Vagina (tissue), 2 donors: ENCODE results near the gene TRIM31. TPM values are rescaled to one million over a fixed set of nuclear protein-coding genes. Genes with fewer than 3 reads are reported as not detected.
A peak's percentile ranks its signal among the peaks of the same experiment; 100 is the strongest.

ENCODE experiments used
- DNase-seq, 2 donors: peaks; one replicate each; pipeline ENCODE4 v3.0.0-alpha.2; 2017; ENCODE audit errors: extremely low spot score in 2 of 2
- H3K27ac ChIP-seq: fragments of 200-600 bp; sonication (generic); one replicate; pipeline ENCODE4 v1.5.1; 2019
- H3K27me3 ChIP-seq: fragments of 200-600 bp; sonication (generic); one replicate; pipeline ENCODE4 v1.5.1; 2019
- H3K36me3 ChIP-seq, 2 donors: fragments of 200-600 bp; sonication (generic); one replicate each; pipeline ENCODE4 v1.5.1; 2017 to 2019
- H3K4me1 ChIP-seq: fragments of 200-600 bp; sonication (generic); one replicate; pipeline ENCODE4 v1.5.1; 2019
- H3K4me3 ChIP-seq, 2 donors: fragments of 200-600 bp; sonication (generic); 1 replicate in 1 of 2; 2 replicates in 1 of 2; pipeline ENCODE4 v1.5.1; 2016 to 2019
- H3K9me3 ChIP-seq: fragments of 200-600 bp; sonication (generic); one replicate; pipeline ENCODE4 v1.5.1; 2019
- CTCF ChIP-seq, 3 experiments: fragments of 450-650 bp in 2 of 3; fragments of 200-600 bp in 1 of 3; sonication (generic) in 1 of 3; IDR thresholded peaks; one replicate each; pipeline ENCODE4 v1.5.1; 2017 to 2019; ENCODE audit warnings: antibody characterized with exemption in 3 of 3, mild to moderate bottlenecking in 2 of 3, moderate library complexity in 2 of 3
- POLR2A ChIP-seq, 2 donors: fragments of 450-650 bp; IDR thresholded peaks; one replicate each; pipeline ENCODE4 v1.6.1; 2017; ENCODE audit warnings: antibody characterized with exemption in 2 of 2, mild to moderate bottlenecking in 2 of 2, moderate library complexity in 2 of 2
- POLR2AphosphoS5 ChIP-seq, 2 donors: sonication (generic); formaldehyde crosslinking; IDR thresholded peaks; one replicate each; pipeline ENCODE4 v1.9.0; 2017; ENCODE audit warnings: antibody characterized with exemption in 2 of 2, mild to moderate bottlenecking in 2 of 2, low read depth in 1 of 2; ENCODE audit not compliant: insufficient read depth in 1 of 2
- intact Hi-C: fragments of 100-400 bp; cut with DNase I; formaldehyde crosslinking; loops from one replicate; pipeline ENCODE4 v1.15.1; 2023
- total RNA-seq: library from RNA; depleted of rRNA; stranded (reverse); fragments of >200 nt; gene quantifications from one replicate; pipeline ENCODE4 v1.2.3, GENCODE V29; 2016

The TRIM31 gene
- total RNA-seq, 1 donor from 2014 or later, result not detected

DNA sequence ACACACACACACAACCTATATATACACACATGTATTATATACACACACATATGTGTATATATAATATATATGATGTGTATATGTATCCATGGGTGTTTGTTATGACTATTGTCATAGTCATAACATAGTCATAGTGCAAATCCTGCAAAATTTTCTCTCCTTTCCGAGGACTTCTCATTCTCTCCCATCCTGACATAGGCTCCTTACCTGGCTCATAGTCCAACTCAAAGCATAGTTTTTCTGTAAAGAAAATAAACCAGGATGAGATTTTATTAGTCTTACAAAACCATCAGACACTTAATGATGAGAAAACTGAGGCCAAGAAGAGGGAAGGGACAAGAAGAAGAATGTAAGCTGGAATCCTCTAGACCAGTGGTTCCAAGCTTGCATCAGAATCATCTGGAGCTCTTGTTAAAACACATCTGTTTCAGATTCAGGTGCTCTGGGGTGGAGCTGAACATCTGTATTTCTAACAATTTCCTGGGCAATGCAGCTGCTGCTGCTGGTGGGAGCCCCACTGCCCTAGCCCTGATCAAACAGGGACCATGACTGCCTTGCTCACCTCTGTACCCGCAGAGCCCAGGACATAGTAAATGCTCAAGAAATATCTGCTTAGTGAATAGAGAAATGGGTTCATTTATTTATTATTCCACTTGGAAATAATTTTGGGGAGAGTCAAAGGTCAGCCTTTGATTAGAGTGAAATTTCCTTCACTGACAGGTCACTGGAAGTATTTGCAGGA, 42.8 kb upstream of the TRIM31 start:
- Histone ChIP-seq H3K36me3 (no peaks in the 10 kb centered on the region), H3K4me3 (no peak overlapping the region), H3K27me3 (no peaks in the 10 kb centered on the region), H3K27ac (no peak overlapping the region), H3K4me1 (peaks cover 7% of the 10 kb centered on the region), H3K9me3 (no peaks in the 10 kb centered on the region)
- TF ChIP-seq POLR2AphosphoS5 (IDR thresholded peaks at IDR 0.05; ENCODE audit: insufficient read depth in 1 of 2, low read depth in 1 of 2) (no peak), POLR2A (IDR thresholded peaks at IDR 0.05) (no peak), CTCF (IDR thresholded peaks at IDR 0.05) (no peak)
- intact Hi-C loops, result no loop called here
- no peak for DNase-seq

DNA sequence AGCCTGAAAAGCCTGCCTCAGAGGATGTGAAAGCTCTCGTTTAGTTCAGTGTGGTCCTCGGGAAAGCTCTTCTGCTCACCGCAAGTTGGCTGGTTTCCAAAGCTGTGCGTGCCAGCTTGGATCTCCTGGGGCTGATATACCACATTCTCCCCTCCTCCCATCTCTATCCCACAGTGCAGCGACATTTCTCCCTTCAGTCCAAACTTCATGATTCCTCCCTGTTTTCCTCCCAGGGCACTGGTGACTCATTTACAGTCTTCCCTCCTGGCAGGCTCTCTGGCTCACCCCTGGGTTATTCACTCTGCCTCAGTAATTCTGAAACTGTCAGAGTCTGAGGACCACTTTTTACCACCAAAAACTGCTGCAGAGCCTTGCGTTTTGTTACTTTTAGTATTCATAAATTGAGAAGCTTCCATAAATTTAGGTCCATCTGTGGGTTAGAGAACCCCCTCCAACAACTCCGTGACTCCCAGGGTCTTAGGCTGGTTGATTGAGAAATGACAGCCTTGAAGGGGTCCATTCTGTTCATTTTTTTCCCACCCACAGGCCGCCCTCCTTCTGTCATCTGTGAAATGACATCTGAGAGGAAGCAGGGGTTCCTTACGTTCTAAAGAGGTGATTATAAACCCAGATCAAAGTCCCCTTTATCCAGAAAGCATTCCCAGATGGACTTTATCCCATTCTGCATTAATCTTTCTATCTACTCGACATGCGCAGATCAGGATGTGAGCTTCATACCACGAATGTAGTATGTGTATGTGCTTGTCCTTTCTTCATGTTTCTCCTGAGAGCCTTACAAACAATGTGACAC, 42.0 kb upstream of the TRIM31 start:
- H3K4me1 ChIP-seq, result peaks cover 7% of the 10 kb centered on the region
- H3K27me3 ChIP-seq, result no peaks in the 10 kb centered on the region
- intact Hi-C loops, result no loop called here
- no peak overlapping the region for H3K27ac ChIP-seq
- TF ChIP-seq CTCF (IDR thresholded peaks at IDR 0.05) (no peak), POLR2A (IDR thresholded peaks at IDR 0.05) (no peak), POLR2AphosphoS5 (IDR thresholded peaks at IDR 0.05; ENCODE audit: insufficient read depth in 1 of 2, low read depth in 1 of 2) (no peak)
- H3K4me3 ChIP-seq, result no peak overlapping the region
- DNase-seq, result no peak
- no peaks in the 10 kb centered on the region for H3K36me3 ChIP-seq
- H3K9me3 ChIP-seq, result no peaks in the 10 kb centered on the region

GRCh38 chr6:30154061-30154460, 41.2 kb upstream of the TRIM31 start:
- Histone ChIP-seq H3K9me3 (no peaks in the 10 kb centered on the region), H3K27ac (no peak overlapping the region), H3K4me1 (peaks cover 7% of the 10 kb centered on the region), H3K27me3 (no peaks in the 10 kb centered on the region), H3K36me3 (no peaks in the 10 kb centered on the region), H3K4me3 (no peak overlapping the region)
- peak in 1 of 2 donors; percentile 54 for DNase-seq
- intact Hi-C loops, result no loop called here
- TF ChIP-seq POLR2A (IDR thresholded peaks at IDR 0.05) (no peak), CTCF (IDR thresholded peaks at IDR 0.05) (no peak), POLR2AphosphoS5 (IDR thresholded peaks at IDR 0.05; ENCODE audit: insufficient read depth in 1 of 2, low read depth in 1 of 2) (no peak)

GRCh38 chr6:30152910-30153610, 40.2 kb upstream of the TRIM31 start:
- no peaks in the 10 kb centered on the region for H3K27me3 ChIP-seq

More at GRCh38 chr6:30152910-30153610, 40.2 kb upstream of the TRIM31 start:
- TF ChIP-seq POLR2AphosphoS5 (IDR thresholded peaks at IDR 0.05; ENCODE audit: insufficient read depth in 1 of 2, low read depth in 1 of 2), result no peak
- TF ChIP-seq POLR2A (IDR thresholded peaks at IDR 0.05), result no peak
- no peak for TF ChIP-seq CTCF (IDR thresholded peaks at IDR 0.05)
- Histone ChIP-seq H3K9me3 (no peaks in the 10 kb centered on the region), H3K4me3 (no peak overlapping the region), H3K36me3 (no peaks in the 10 kb centered on the region), H3K27ac (no peak overlapping the region), H3K4me1 (peaks cover 7% of the 10 kb centered on the region)
- peak in 1 of 2 donors; percentile 60 for DNase-seq
- intact Hi-C loops, result no loop called here
